NCI-H146 treated with DMSO at 0.1 percent for 48 hours (cell line): ENCODE results near the gene SIGLEC11.

Experiments used
- DNase-seq: peaks from one replicate; lab custom pipeline; 2025; ENCODE audit not compliant: unreplicated experiment; lab: John Stamatoyannopoulos, UW

The SIGLEC11 gene

GRCh38 chr19:49907745-49908446 lies 53.1 kb downstream of the SIGLEC11 start:
- no peak for DNase-seq

- no peak for DNase-seq
These were observed 54.0 kb downstream of the SIGLEC11 start for GRCh38 chr19:49906879-49907564.

- DNase-seq = no peak
These were observed 56.8 kb downstream of the SIGLEC11 start for GRCh38 chr19:49904136-49904535.
